H9 (cell line): Measurements from ENCODE around the gene PPFIBP1. TPM values are rescaled to one million over a fixed set of nuclear protein-coding genes. Genes with fewer than 3 reads are reported as not detected.

Experiments
- DNase-seq: peaks from one replicate; pipeline ENCODE4 v3.0.0-alpha.2; 2017
- H2AFZ ChIP-seq: one replicate; pipeline ENCODE4 v1.6.1; 2013; ENCODE audit warnings: mild to moderate bottlenecking, low read length, control low read depth, moderate library complexity
- H2AK5ac ChIP-seq: 2 replicates; pipeline ENCODE4 v1.6.1; 2013; ENCODE audit warnings: low read length, control low read depth, mixed read lengths; ENCODE audit not compliant: insufficient read length
- H2BK120ac ChIP-seq: one replicate; pipeline ENCODE4 v1.6.1; 2013; ENCODE audit warnings: low read depth, mild to moderate bottlenecking, low read length, control low read depth, inconsistent platforms; ENCODE audit not compliant: poor library complexity, severe bottlenecking
- H2BK12ac ChIP-seq: 2 replicates; pipeline ENCODE4 v1.6.1; 2013; ENCODE audit warnings: low read length, control low read depth, mixed read lengths, low read depth; ENCODE audit not compliant: insufficient read length
- H2BK15ac ChIP-seq: 2 replicates; pipeline ENCODE4 v1.6.1; 2013; ENCODE audit warnings: low read depth, low read length, control low read depth
- H2BK20ac ChIP-seq: one replicate; pipeline ENCODE4 v1.6.1; 2013; ENCODE audit warnings: low read depth, mild to moderate bottlenecking, low read length, control low read depth, inconsistent platforms; ENCODE audit not compliant: poor library complexity, severe bottlenecking
- H2BK5ac ChIP-seq: 2 replicates; pipeline ENCODE4 v1.6.1; 2013; ENCODE audit warnings: low read length, control low read depth, mixed read lengths; ENCODE audit not compliant: insufficient read length
- H3K14ac ChIP-seq: 2 replicates; pipeline ENCODE4 v1.6.1; 2013; ENCODE audit warnings: low read length, control low read depth; ENCODE audit not compliant: insufficient read depth
- H3K18ac ChIP-seq: 2 replicates; pipeline ENCODE4 v1.6.1; 2013; ENCODE audit warnings: low read depth, mild to moderate bottlenecking, mixed read lengths, low read length, control low read depth; ENCODE audit not compliant: insufficient read length
- H3K23ac ChIP-seq: 2 replicates; pipeline ENCODE4 v1.6.1; 2013; ENCODE audit warnings: low read length, control low read depth, mixed read lengths, low read depth; ENCODE audit not compliant: insufficient read length
- H3K23me2 ChIP-seq: 2 replicates; pipeline ENCODE4 v1.6.1; 2013; ENCODE audit warnings: low read depth, mild to moderate bottlenecking, mixed read lengths, low read length, control low read depth; ENCODE audit not compliant: insufficient read length, poor library complexity, severe bottlenecking
- H3K27ac ChIP-seq: 2 replicates; pipeline ENCODE4 v1.5.1; 2013; ENCODE audit warnings: low read length, control low read depth, mixed read lengths, low read depth; ENCODE audit not compliant: insufficient read length
- H3K27me3 ChIP-seq: 2 replicates; pipeline ENCODE4 v1.6.1; 2013; ENCODE audit warnings: low read length, control low read depth, inconsistent platforms; ENCODE audit not compliant: insufficient read depth
- H3K4ac ChIP-seq: 2 replicates; pipeline ENCODE4 v1.6.1; 2013; ENCODE audit warnings: low read depth, mild to moderate bottlenecking, control low read depth, inconsistent platforms, low read length, moderate library complexity
- H3K4me1 ChIP-seq: 2 replicates; pipeline ENCODE4 v1.6.1; 2013; ENCODE audit warnings: low read length, control low read depth, inconsistent platforms; ENCODE audit not compliant: insufficient read depth
- H3K4me2 ChIP-seq: 2 replicates; pipeline ENCODE4 v1.6.1; 2013; ENCODE audit warnings: low read length, control low read depth, mixed read lengths; ENCODE audit not compliant: insufficient read length, insufficient read depth
- H3K56ac ChIP-seq: 2 replicates; pipeline ENCODE4 v1.6.1; 2013; ENCODE audit warnings: low read depth, mild to moderate bottlenecking, mixed read lengths, low read length, control low read depth; ENCODE audit not compliant: insufficient read length
- H3K79me1 ChIP-seq: 2 replicates; pipeline ENCODE4 v1.6.1; 2013; ENCODE audit warnings: low read depth, mild to moderate bottlenecking, moderate library complexity, low read length, control low read depth, inconsistent platforms; ENCODE audit not compliant: insufficient read depth, poor library complexity, severe bottlenecking
- H3K79me2 ChIP-seq: 2 replicates; pipeline ENCODE4 v1.6.1; 2013; ENCODE audit warnings: low read length, control low read depth, inconsistent platforms; ENCODE audit not compliant: insufficient read depth
- H3K9ac ChIP-seq: 2 replicates; pipeline ENCODE4 v1.6.1; 2013; ENCODE audit warnings: low read length, control low read depth, mixed read lengths; ENCODE audit not compliant: insufficient read length; ENCODE audit errors: extremely low read depth
- H3K9me3 ChIP-seq: one replicate; pipeline ENCODE4 v1.6.1; 2013; ENCODE audit warnings: low read depth, low read length, inconsistent platforms; ENCODE audit not compliant: control insufficient read depth
- H3T11ph ChIP-seq: one replicate; pipeline ENCODE4 v1.6.1; 2013; ENCODE audit warnings: mild to moderate bottlenecking, low read length, control low read depth, inconsistent platforms
- H4K20me1 ChIP-seq: one replicate; pipeline ENCODE4 v1.6.1; 2013; ENCODE audit not compliant: control insufficient read depth, insufficient read length, insufficient read depth
- H4K5ac ChIP-seq: 2 replicates; pipeline ENCODE4 v1.6.1; 2013; ENCODE audit warnings: low read depth, mild to moderate bottlenecking, mixed read lengths, low read length, control low read depth; ENCODE audit not compliant: insufficient read length
- H4K8ac ChIP-seq: replicated peaks from 2 replicates; pipeline ENCODE4 v1.6.1; 2013; ENCODE audit warnings: low read length, control low read depth, mixed read lengths, low read depth; ENCODE audit not compliant: insufficient read length
- H4K91ac ChIP-seq: 2 replicates; pipeline ENCODE4 v1.6.1; 2013; ENCODE audit warnings: low read depth, mild to moderate bottlenecking, moderate library complexity, mixed read lengths, low read length, control low read depth; ENCODE audit not compliant: insufficient read length
- H3K27ac Mint-ChIP-seq, 3 experiments: 2 replicates in 2 of 3; 3 replicates in 1 of 3; pipeline ENCODE4 v1.8.0; 2020 to 2021; ENCODE audit warnings: mixed read lengths in 3 of 3, mild to moderate bottlenecking in 1 of 3, moderate library complexity in 1 of 3
- H3K27me3 Mint-ChIP-seq: 2 replicates; pipeline ENCODE4 v1.8.0; 2021; ENCODE audit warnings: low read depth, mild to moderate bottlenecking, moderate library complexity, mixed read lengths
- H3K36me3 Mint-ChIP-seq, 3 experiments: 2 replicates in 2 of 3; 3 replicates in 1 of 3; pipeline ENCODE4 v1.8.0; 2020 to 2021; ENCODE audit warnings: low read depth in 3 of 3, mixed read lengths in 3 of 3; ENCODE audit not compliant: insufficient read depth in 1 of 3
- H3K4me1 Mint-ChIP-seq, 2 experiments: 2 replicates each; pipeline ENCODE4 v1.8.0; 2020; ENCODE audit warnings: mixed read lengths in 2 of 2
- H3K4me3 Mint-ChIP-seq, 2 experiments: 2 replicates in 1 of 2; 3 replicates in 1 of 2; pipeline ENCODE4 v1.8.0; 2020 to 2021; ENCODE audit warnings: mild to moderate bottlenecking in 2 of 2, mixed read lengths in 2 of 2, moderate library complexity in 1 of 2
- H3K9me3 Mint-ChIP-seq, 2 experiments: 2 replicates in 1 of 2; 3 replicates in 1 of 2; pipeline ENCODE4 v1.8.0; 2020; ENCODE audit warnings: mild to moderate bottlenecking in 2 of 2, mixed read lengths in 2 of 2, moderate library complexity in 1 of 2
- WGBS: extraction: QIAGEN DNeasy Blood & Tissue Kit; methylation state at CpG from one replicate; pipeline ENCODE4 v1.1.7; 2013; ENCODE audit warnings: missing lambda C conversion rate, low lambda C conversion rate, mixed read lengths; ENCODE audit not compliant: insufficient read length; ENCODE audit errors: extremely low coverage; 5-methylcytosine and 5-hydroxymethylcytosine counted together
- total RNA-seq: library from RNA; stranded (reverse); gene quantifications from 2 replicates; pipeline ENCODE4 v1.2.1, GENCODE V29; 2021
- TF ChIP-seq, protein P1 (sequence below): fragments of 200-600 bp; sonication (generic); conservative IDR thresholded peaks from 3 replicates; pipeline ENCODE4 v1.8.0; 2021; ENCODE audit warnings: antibody characterized with exemption, mild to moderate bottlenecking

The PPFIBP1 gene
- total RNA-seq, 1 experiment from 2014 or later = 29.2 TPM

DNA sequence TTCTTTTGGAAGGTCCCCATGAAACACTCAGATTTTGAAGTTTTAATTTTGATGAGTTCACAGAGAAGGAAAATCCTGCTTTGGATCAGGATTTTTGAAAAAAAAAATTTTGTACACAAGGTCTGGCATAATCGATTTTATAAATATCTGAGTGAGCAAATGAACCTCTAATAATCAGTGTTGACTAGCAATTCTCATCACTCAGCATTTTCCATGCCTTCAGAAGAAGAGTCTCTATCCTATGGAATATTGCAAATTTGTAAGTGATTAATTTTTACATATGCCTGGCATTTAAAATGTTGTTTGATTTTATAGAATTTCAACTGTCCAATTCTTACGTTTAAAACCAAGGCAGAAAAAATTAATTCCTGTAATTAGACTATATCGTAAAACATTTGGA, 141.7 kb downstream of the PPFIBP1 start:
- Histone ChIP-seq H3K9ac (no peak overlapping the region), H4K20me1 (peaks cover 2% of the 10 kb centered on the region), H3K27me3 (no peaks in the 10 kb centered on the region), H3K79me1 (no peaks in the 10 kb centered on the region), H2BK12ac (no peak overlapping the region), H3K9me3 (no peaks in the 10 kb centered on the region), H3K14ac (no peak overlapping the region), H4K8ac (no peak overlapping the region), H2BK15ac (no peak overlapping the region), H2BK120ac (no peak overlapping the region), H2AK5ac (no peak overlapping the region), H3T11ph (no peak overlapping the region), H3K56ac (no peak overlapping the region), H4K5ac (no peak overlapping the region), H3K4me1 (no peaks in the 10 kb centered on the region), H2BK5ac (no peak overlapping the region), H2BK20ac (no peak overlapping the region), H3K18ac (no peak overlapping the region), H3K23ac (no peak overlapping the region), H4K91ac (no peak overlapping the region), H3K23me2 (no peaks in the 10 kb centered on the region), H2AFZ (no peak overlapping the region), H3K4me2 (no peak overlapping the region), H3K4ac (no peak overlapping the region), H3K79me2 (no peaks in the 10 kb centered on the region), H3K27ac (no peak overlapping the region)
- TF ChIP-seq, protein P1, sequence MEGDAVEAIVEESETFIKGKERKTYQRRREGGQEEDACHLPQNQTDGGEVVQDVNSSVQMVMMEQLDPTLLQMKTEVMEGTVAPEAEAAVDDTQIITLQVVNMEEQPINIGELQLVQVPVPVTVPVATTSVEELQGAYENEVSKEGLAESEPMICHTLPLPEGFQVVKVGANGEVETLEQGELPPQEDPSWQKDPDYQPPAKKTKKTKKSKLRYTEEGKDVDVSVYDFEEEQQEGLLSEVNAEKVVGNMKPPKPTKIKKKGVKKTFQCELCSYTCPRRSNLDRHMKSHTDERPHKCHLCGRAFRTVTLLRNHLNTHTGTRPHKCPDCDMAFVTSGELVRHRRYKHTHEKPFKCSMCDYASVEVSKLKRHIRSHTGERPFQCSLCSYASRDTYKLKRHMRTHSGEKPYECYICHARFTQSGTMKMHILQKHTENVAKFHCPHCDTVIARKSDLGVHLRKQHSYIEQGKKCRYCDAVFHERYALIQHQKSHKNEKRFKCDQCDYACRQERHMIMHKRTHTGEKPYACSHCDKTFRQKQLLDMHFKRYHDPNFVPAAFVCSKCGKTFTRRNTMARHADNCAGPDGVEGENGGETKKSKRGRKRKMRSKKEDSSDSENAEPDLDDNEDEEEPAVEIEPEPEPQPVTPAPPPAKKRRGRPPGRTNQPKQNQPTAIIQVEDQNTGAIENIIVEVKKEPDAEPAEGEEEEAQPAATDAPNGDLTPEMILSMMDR = no peak
- Mint-ChIP-seq H3K4me3 (no peak overlapping the region), H3K27me3 (no peaks in the 10 kb centered on the region), H3K4me1 (no peaks in the 10 kb centered on the region), H3K27ac (no peak overlapping the region), H3K9me3 (no peaks in the 10 kb centered on the region), H3K36me3 (peaks cover 0 to 20% (median 8%) of the 10 kb centered on the region in 3 experiments; a peak in 4 of 7 replicates)
- DNase-seq = no peak
- no CpG with 5 or more reads among the region's 3 CpGs for WGBS
